GM18519 (cell line): Measurements from ENCODE around the gene IGSF3.
A peak's percentile ranks its signal among the peaks of the same experiment; 100 is the strongest.
"Not testable (repeated sequence)": the region's sequence is repeated elsewhere in the genome, so short reads cannot be mapped to it uniquely, and the experiment has no call there.

Source experiments
- ATAC-seq: cut with Tn5 transposase; IDR thresholded peaks from one replicate; pipeline ENCODE4 v1.9.1; 2021; ENCODE audit warnings: mild to moderate bottlenecking, moderate library complexity; ENCODE audit not compliant: unreplicated experiment, low FRiP score

The IGSF3 gene

GRCh38 chr1:116580446-116581322, 86.8 kb downstream of the IGSF3 start:
- ATAC-seq: no peak

DNA sequence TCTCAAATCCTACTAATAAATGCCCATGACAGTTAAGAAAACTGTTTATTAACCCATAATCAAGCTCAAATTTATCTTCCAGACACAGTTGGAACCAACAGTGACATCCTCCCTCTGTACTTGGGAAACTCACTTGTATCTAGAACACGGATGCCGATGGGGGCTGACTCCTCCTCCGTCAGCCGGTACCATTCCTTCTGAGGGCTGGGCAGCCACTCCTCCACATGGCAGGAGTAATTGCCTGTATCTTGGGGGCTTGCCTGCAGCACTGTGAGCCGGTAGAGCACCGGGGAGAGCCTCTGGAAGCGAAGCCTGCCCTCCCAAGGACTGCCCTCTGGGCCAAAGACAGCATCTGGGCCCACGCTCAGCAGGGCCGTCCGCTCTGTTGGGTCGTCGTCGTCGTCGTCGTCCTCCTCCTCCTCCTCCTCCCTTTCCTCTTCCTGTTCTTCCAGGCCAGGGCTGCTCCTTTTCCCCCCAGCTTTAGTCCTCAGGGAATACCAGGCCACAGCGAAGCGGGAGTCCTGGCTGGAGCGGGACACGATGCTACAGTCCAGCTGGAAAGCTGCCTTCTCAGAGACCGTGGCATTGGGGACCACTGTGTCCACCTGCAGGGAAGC, 88.2 kb downstream of the IGSF3 start:
- ATAC-seq: no peak

- no peak for ATAC-seq
Measured at GRCh38 chr1:116578581-116578980, 89.0 kb downstream of the IGSF3 start.

DNA sequence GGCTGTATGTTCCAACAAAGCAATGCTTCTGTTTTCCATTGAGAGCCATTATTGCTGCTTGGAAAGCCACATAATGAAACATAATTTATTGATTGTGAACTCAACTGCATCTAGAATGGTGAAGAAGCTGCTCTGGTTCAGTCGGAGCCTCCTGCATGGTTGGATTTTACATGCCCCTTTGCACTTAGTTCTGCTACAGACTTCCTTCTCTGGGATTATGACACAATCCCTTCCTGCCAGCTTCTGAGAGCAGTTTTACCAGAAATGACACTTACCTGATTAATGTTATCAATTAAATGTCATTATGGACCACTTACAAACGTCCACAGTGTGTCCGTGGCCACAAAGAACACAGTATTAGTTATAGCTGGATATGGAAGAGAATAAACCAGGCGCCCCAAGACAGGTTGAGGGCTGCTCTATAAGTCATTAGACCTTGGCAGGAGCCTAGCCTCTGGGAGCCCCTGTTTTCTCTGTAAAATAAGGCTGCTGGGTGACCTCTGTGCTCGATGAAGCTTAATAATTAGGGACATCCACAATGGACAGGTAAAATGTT, 89.7 kb downstream of the IGSF3 start:
- ATAC-seq: no peak

DNA sequence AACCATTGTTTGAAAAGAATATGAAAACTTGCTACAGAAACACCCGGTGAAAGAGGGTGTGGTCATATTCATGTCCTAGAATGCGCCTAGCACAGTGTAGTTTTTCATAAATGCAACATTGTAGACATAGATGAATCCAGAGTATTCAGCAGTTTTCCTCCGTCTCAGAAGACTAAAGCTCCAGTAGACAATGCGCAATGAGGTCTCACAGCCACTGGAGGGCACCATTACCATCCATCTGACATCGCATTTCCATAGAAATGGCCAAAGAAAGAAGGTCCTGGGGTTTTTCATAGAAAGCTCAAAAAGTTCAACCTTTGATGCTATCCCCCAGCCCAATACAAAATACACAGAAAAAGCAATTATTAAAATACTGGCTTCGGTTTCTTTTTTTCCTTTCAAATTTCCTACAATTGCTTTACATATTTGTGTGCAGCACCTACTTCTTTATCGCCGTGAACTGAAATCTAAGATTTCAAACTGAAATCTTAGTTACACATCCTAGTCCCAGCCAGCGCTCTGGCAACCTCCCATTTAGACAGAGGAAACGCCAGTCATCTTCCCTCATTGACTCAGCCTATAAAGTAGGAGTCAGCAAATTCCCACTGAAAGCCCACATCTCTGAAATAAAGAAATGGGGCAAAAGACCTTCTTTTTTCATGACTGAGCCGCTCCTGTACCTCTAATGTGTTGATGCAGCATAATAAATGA, 92.8 kb downstream of the IGSF3 start:
- no peak for ATAC-seq

GRCh38 chr1:116573431-116574095, 94.0 kb downstream of the IGSF3 start:
- ATAC-seq: no peak

GRCh38 chr1:116572771-116573430, 94.6 kb downstream of the IGSF3 start:
- no peak for ATAC-seq

- ATAC-seq: no peak
Measured at GRCh38 chr1:116572099-116572498, 95.4 kb downstream of the IGSF3 start.

DNA sequence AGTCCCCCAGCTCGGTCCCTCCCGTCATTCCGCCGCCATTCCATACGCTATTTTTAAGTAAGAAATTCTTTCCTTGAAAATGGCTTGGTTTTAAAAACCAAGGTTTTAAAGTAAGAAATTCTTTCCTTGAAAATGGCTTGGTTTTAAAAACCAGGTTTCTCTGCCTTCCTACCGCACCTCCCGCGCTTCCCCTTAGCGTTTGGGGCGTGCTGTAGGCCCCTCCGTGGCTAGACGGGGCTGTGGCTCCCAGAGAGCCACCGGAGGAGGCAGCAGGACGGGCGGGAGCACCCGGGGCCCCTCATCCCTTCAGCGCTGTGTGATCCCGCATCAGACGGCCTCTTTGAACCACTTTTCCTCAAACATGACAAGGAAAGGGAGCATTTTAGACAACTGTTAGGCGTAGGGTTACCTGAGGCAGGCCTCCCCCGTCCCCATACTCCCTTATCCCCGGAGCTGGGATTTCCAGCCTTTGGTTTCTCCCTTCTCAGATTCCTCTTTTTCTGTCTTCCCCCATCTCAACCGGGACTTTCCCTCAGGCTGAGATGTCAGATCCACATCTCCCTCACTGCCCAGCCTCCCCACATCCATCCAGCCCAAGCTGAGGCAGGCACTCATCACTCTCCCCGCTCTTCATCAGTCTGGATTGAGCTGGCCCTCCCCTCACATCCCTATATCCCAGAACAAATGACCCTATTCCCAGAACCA, 96.2 kb downstream of the IGSF3 start:
- ATAC-seq: no peak

GRCh38 chr1:116570358-116571214, 96.9 kb downstream of the IGSF3 start, which contains the start of gene CD58:
Gene CD58 (minus strand): TSS chr1:116571026. CDS start chr1:116570972, 54 bp downstream.
- peak; percentile 33 for ATAC-seq

GRCh38 chr1:116569776-116570357, 97.7 kb downstream of the IGSF3 start:
- no peak for ATAC-seq

DNA sequence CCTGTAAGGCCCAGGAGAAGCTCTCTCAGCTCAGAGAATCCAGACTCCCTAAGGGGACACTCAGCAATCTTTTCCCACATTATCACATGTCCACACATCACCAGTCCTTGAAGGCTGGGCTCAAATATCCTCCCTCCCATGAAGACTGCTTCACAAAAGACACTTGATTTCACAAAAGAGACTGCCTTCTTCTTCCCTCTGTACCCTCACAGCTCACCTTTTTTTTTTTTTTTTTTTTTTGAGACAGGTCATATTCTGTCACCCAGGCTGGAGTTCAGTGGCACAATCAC, 98.2 kb downstream of the IGSF3 start:
- no peak for ATAC-seq

DNA sequence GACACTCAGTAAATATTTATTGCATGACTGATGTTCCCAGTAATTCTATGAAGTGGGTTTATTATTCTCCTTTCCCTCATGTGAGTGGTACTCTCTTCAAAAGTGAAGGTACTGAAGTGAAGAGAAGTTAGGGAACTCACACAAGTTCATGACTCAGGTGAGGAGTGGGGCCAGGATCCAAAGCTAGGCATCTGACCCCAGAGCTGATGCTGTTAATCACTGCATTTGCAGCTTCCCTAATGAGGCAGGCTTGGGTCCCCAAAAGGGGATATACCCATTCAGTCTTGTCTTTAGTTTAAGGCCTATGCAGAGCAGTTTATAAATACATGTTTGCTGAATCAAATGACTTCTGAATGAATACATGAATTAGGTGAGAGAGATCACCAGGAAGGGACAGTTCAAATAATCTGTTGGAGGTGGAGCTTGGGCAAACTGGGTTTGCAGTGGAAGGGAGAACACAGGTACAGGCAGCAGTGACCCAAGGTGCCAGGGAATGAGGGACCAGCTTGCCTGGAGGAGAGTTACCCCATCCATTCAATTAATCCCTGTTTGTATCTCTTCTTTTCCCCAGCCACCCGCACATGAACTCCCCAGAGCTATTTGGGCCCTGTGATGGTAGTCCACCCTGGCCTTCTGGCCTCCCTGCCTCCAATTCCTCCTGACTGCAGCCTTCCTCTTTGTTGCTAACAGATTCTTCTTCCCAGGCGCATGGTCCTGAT, 98.7 kb downstream of the IGSF3 start:
- ATAC-seq: no peak

DNA sequence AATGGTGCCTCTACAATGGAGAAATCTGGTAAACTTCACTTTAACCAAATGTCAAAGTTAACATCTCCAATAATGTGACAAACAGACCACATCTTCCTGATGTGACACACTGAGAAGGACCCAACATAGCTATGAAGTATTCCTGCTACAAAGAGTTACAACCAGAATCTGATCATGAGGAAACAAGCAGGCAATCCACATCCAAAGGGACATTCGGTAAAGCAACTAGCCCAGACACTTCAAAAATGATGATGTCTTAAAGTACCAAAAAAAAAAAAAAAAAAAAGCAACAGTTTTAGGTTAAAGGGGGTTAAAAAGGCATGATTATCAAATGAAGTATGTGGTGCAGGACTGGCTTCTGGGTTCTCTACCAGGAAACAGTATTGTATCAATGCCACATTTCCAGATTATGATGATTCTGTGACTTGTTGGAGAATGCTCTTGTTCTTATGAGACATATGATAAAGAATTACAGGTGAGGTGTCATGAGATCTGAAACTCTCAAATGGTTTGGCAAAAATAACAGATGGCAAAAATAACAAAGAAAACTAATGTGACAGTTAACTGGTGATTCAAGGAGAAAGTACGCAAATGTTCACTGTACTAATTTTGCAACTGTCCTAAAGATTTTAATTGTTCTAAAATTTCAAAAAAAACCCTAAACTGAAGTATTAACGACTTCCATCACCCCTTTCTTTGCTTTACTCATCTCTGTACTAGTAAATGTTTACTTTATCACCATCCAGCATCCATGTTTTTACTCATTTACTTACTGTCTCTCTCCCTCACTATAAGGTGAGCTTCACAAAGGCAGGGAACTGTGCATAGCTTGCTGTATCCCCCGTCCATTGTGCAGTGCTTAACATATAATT, 99.5 kb downstream of the IGSF3 start:
- ATAC-seq: no peak

DNA sequence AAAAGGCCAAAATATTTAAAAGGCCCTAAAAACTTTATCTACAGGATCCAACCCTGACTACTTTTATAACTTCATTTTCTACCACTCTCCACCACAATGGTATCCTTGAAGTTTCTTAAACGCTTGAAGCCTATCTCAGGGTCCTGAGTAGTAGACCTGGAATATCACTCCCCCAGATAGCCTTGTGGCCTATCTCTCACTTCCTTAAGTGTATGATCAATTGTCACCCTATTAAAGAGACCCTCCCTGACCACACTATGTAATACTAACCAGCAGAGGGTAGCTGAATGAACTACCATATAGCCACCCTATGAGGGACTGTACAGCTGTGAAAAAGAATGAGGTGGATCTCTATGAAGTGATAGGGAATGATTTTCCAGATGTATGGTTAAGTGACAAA, 102.3 kb downstream of the IGSF3 start:
- no peak for ATAC-seq

DNA sequence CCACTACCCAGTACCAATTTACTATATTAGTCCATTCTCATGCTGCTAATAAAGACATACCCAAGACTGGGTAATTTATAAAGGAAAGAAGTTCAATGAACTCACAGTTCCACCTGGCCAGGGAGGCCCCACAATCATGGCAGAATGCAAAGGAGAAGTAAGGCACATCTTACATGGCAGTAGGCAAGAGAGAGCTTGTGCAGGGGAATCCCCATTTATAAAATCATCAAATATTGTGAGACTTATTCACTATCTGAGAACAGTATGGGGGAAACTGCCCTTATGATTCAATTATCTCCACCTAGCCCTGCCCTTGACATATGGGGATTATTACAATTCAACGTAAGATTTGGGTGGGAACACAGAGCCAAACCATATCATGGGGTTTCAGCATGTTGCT, 103.1 kb downstream of the IGSF3 start:
- ATAC-seq: no peak

DNA sequence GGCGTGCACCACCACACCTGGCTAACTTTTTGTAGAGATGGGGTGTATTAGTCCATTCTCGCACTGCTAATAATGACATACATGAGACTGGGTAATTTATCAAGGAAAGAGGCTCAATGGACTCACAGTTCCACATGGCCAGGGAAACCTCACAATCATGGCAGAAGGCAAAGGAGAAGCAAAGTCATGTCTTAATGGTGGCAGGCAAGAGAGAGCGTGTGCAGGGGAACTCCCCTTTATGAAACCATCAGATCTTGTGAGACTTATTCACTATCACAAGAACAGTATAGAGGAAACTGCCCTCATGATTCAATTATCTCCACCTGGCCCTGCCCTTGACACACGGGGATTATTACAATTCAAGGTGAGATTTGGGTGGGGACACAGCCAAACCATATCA, 105.1 kb downstream of the IGSF3 start:
- not testable (repeated sequence) for ATAC-seq
